ENCODE data around the gene PPP2R5B. TPM values are rescaled to one million over a fixed set of nuclear protein-coding genes. Genes with fewer than 3 reads are reported as not detected.

PPP2R5B gene
- total and polyA plus RNA-seq, 9 of the 15 experiments (the other 6 are each of a cell fraction or from before 2014, with no cell fraction given) = 0.10 to 7.8 (median 3.3) TPM

DNA sequence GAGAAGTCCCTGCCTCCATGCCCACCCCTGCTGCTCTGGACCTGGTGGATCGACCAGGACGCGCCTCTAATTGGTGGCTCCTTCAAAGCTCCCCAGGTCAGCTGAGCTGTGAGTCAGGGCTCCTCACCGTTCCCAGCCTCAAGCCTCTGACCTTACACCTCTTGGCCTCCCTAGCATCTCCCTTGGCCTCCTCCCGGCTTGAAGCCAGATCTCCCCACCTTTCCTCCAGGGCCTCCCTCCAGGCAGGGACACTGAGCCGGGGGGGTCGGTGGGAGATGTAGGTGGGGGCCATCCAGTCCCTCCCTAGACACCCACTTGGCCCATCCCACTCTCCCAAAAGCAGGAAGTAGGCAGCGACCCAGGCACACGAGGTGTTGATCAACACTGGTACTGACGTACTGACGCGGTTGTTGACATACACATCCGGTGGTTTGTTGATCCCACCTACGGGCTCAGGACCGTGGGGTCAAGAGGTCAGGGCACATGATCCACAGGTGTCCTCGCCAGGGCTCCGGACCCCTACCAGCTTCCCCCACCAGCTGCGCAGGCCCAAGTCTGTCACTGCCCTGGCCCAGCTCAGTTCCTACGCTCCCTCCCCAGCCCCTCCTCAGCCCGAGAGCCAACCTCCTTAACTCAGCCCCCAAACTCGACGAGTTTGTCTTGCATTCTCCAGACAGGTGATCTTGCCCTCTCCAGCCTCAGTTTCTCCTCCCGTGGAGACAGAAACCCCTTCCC is 8.3 kb upstream of the PPP2R5B start (continued):
- TF ChIP-seq CBFA2T3 (IDR thresholded peaks at IDR 0.05) = no peak; the same call in 1 of the 2 replicates
- TF ChIP-seq, protein P1, sequence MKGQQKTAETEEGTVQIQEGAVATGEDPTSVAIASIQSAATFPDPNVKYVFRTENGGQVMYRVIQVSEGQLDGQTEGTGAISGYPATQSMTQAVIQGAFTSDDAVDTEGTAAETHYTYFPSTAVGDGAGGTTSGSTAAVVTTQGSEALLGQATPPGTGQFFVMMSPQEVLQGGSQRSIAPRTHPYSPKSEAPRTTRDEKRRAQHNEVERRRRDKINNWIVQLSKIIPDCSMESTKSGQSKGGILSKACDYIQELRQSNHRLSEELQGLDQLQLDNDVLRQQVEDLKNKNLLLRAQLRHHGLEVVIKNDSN (CRISPR knock-in tag; IDR thresholded peaks at IDR 0.05) = peak; percentile 67; the same call in 1 of the 2 replicates

DNA sequence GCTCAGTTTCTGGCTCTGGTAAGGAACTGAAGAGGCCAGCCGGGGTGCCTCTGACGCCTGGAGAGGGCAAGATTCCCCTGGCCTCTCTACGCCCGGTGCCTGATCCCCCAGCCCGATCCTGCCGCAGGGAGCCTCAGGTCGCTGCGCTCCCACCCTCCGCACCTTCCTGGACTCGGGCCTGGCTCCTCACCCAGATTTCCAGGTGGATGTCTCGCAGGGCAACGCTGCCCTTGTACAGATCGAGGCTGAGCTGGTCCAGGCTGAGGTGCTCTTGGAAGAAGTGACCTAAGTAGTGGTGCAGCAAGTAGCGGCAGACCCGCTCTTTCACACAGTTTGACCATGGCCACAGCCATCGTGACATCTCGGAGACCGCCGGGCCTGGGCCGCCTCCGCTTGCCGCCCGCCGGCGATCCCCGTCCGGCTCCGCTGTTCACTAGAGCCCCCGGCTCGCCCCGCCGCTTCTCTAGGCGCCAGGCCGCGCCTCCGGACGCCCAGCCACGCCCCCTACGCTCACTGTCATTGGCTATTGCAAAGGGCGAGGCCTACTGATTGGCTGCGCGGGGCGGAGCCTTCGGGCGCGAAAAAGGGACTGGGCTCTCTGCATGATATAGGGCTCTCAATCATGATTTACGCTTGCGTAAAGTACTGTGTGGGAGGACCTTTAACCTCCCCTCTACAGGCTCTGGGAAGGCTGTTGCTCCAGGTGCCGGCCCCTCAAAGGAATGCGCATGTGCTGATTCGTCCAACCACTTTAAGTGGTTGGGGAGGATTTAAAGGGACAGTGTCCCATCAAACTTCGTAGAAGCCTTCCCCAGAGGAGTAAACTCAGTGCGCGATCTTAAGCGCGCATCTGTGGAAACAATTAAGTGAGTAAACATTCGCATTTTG is 7.5 kb upstream of the PPP2R5B start, which contains the start of gene ATG2A:
ATG2A (minus strand) TSS at position 435 of the 888 bp plus-strand sequence; CDS start at position 361, 74 bp downstream.
- in situ Hi-C loops (cut with MboI) = no loop called here
- WGBS (ENCODE audit: insufficient coverage, low coverage, missing lambda C conversion rate) = under 1% methylated on average over 57 of the region's 57 CpGs
- TF ChIP-seq, protein P2, sequence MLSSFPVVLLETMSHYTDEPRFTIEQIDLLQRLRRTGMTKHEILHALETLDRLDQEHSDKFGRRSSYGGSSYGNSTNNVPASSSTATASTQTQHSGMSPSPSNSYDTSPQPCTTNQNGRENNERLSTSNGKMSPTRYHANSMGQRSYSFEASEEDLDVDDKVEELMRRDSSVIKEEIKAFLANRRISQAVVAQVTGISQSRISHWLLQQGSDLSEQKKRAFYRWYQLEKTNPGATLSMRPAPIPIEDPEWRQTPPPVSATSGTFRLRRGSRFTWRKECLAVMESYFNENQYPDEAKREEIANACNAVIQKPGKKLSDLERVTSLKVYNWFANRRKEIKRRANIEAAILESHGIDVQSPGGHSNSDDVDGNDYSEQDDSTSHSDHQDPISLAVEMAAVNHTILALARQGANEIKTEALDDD (IDR thresholded peaks at IDR 0.05) = no peak
- TF ChIP-seq CBX1 (IDR thresholded peaks at IDR 0.05; ENCODE audit: low read depth) (no peak), MTA3 (IDR thresholded peaks at IDR 0.05; ENCODE audit: borderline replicate concordance) (peak; percentile 65; the same call in 1 of the 2 replicates), ATF7 (IDR thresholded peaks at IDR 0.05) (peak; percentile 86), CHD1 (IDR thresholded peaks at IDR 0.05; ENCODE audit: low read length) (peak; percentile 98), PHB (CRISPR knock-in tag; IDR thresholded peaks at IDR 0.05) (no peak), C11orf30 (IDR thresholded peaks at IDR 0.05; ENCODE audit: low read depth) (no peak), TGIF2 (CRISPR knock-in tag; IDR thresholded peaks at IDR 0.05) (no peak), ZNF184 (CRISPR knock-in tag; IDR thresholded peaks at IDR 0.05) (no peak), XRCC3 (IDR thresholded peaks at IDR 0.05) (no peak), MAZ (CRISPR knock-in tag; conservative IDR thresholded peaks at IDR 0.05 in 1 of 2, IDR thresholded peaks at IDR 0.05 in 1 of 2) (peak; percentile 48 to 89; a peak in 3 of 4 replicates), MTF1 (CRISPR knock-in tag; IDR thresholded peaks at IDR 0.05; ENCODE audit: borderline replicate concordance) (no peak), CXXC5 (CRISPR knock-in tag; IDR thresholded peaks at IDR 0.05) (peak; percentile 72), MAFK (IDR thresholded peaks at IDR 0.05; ENCODE audit: low read length) (no peak)
- TF ChIP-seq, protein P3, sequence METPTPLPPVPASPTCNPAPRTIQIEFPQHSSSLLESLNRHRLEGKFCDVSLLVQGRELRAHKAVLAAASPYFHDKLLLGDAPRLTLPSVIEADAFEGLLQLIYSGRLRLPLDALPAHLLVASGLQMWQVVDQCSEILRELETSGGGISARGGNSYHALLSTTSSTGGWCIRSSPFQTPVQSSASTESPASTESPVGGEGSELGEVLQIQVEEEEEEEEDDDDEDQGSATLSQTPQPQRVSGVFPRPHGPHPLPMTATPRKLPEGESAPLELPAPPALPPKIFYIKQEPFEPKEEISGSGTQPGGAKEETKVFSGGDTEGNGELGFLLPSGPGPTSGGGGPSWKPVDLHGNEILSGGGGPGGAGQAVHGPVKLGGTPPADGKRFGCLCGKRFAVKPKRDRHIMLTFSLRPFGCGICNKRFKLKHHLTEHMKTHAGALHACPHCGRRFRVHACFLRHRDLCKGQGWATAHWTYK (CRISPR knock-in tag; IDR thresholded peaks at IDR 0.05) = no peak

More for the DNA sequence above, 7.5 kb upstream of the PPP2R5B start, which contains the start of gene ATG2A:
- FAIRE-seq = peak; percentile 100
- DNase-seq (ENCODE audit: extremely low read depth in 1 of 4, low spot score in 3 of 4) = peak; percentile 93 to 99 (median 95)
- H3K27ac ChIP-seq (ENCODE audit: extremely low read depth, low read depth, low read length) = peak within 1 kb of the TSS; percentile 87
- ChIA-PET POLR2A (interaction anchor here (0.6 to 1.0 kb wide), 3 partner anchors 7 to 407 kb away, joined by 3 to 4 read pairs (median 3); partner anchors contain the start of genes PPP2R5B and SF1), CTCF (ENCODE audit: low intra/inter-chr PET ratio) (interaction anchor here (1.2 kb wide), 1 partner anchor 96 kb away, joined by 3 read pairs; no protein-coding TSS in a partner anchor)
- H3K4me2 ChIP-seq (ENCODE audit: insufficient read depth, low read length) = peak within 1 kb of the TSS; percentile 98
- no peaks in the 10 kb centered on the region for H3K9me3 ChIP-seq (replicated peaks; ENCODE audit: control insufficient read depth, insufficient read depth, low read depth, low read length)
- H2AFZ ChIP-seq (ENCODE audit: low read depth, low read length) = peak within 1 kb of the TSS; percentile 73
- peak within 1 kb of the TSS; percentile 87 for H3K4me3 ChIP-seq
- peak; percentile 96 for ATAC-seq
- peaks cover 20 to 47% of the 10 kb centered on the region in 2 experiments; a peak in 4 of 5 replicates for H3K4me1 ChIP-seq (replicated peaks in 1 of 2; ENCODE audit: control insufficient read depth in 2 of 2, insufficient read depth in 2 of 2, low read length in 2 of 2)
- H4K20me1 ChIP-seq (replicated peaks; ENCODE audit: control insufficient read depth, insufficient read depth, low read length) = no peaks in the 10 kb centered on the region
- H3K27me3 ChIP-seq (ENCODE audit: control insufficient read depth in 2 of 2, insufficient read depth in 2 of 2, low read length in 2 of 2) = no peaks in the 10 kb centered on the region
- intact Hi-C loops (cut with micrococcal nuclease) = loop anchor here (1.0 kb wide), 2 partner anchors 28 to 79 kb away; partner anchors contain the start of gene BATF2
- peaks cover 22% of the 10 kb centered on the region; the same call in 1 of the 3 replicates for H3K36me3 ChIP-seq (ENCODE audit: control insufficient read depth, insufficient read depth, low read length)
- peaks cover 26% of the 10 kb centered on the region for H3K79me2 ChIP-seq (ENCODE audit: control insufficient read depth, insufficient read depth, low read length)
- peaks cover under 1% of the 10 kb centered on the region for H3K9me1 ChIP-seq (ENCODE audit: control insufficient read depth, insufficient read depth, low read length)
- no TSS peak for BruUV-seq (replicated peaks)
- peak within 1 kb of the TSS; percentile 92 to 100 for H3K9ac ChIP-seq (ENCODE audit: insufficient read depth in 1 of 2, low read depth in 2 of 2, low read length in 2 of 2)
